Measurements from ENCODE around the gene AGXT2. TPM values are rescaled to one million over a fixed set of nuclear protein-coding genes. Genes with fewer than 3 reads are reported as not detected.

The AGXT2 gene
- total RNA-seq, 1 experiment from 2014 or later, result not detected

DNA sequence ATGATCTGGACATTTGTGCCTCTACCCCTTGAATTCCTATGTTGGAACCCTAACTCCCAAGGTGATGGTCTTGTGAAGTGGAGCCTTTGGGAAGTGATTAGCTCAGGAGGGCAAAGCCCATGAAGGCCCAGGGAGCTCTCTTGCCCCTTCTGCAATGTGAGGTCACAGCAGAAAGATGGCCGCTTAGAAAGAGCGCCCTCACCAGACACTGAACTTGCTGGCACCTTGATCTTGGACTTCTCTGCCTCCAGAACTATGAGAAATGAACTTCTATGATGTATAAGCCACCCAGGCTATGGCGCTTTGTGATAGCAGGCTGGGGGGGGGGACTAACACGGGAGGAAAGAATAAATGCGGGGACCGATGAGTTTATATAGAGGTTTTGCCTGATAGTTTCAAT lies 45.3 kb downstream of the AGXT2 start:
- no CpG with 5 or more reads among the region's 6 CpGs for WGBS (ENCODE audit: extremely low coverage, insufficient read length, low lambda C conversion rate)
- Mint-ChIP-seq H3K4me3 (no peak overlapping the region; a peak in 1 of 5 replicates), H3K4me1 (peaks cover 8 to 18% of the 10 kb centered on the region in 2 experiments), H3K27me3 (ENCODE audit: low read depth) (peaks cover 12% of the 10 kb centered on the region; the same call in 1 of the 2 replicates), H3K36me3 (ENCODE audit: insufficient read depth in 1 of 3, low read depth in 3 of 3) (no peaks in the 10 kb centered on the region), H3K27ac (no peak overlapping the region), H3K9me3 (peaks cover 0 to 2% of the 10 kb centered on the region in 2 experiments; a peak in 2 of 5 replicates)
- DNase-seq, result no peak
- no peak overlapping the region for H2AFZ ChIP-seq (ENCODE audit: low read length)
- H4K20me1 ChIP-seq (ENCODE audit: control insufficient read depth, insufficient read depth, insufficient read length), result no peaks in the 10 kb centered on the region
- H3K79me1 ChIP-seq (ENCODE audit: insufficient read depth, low read depth, low read length, poor library complexity, severe bottlenecking), result no peaks in the 10 kb centered on the region
- no peak overlapping the region for H2BK120ac ChIP-seq (ENCODE audit: low read depth, low read length, poor library complexity, severe bottlenecking)
- H2BK12ac ChIP-seq (ENCODE audit: insufficient read length, low read depth, low read length), result no peak overlapping the region
- H3K79me2 ChIP-seq (ENCODE audit: insufficient read depth, low read length), result no peaks in the 10 kb centered on the region
- no peak overlapping the region for H3K27ac ChIP-seq (ENCODE audit: insufficient read length, low read depth, low read length)
- H2AK5ac ChIP-seq (ENCODE audit: insufficient read length, low read length), result no peak overlapping the region
- H3K4ac ChIP-seq (ENCODE audit: low read depth, low read length), result no peak overlapping the region
- no peaks in the 10 kb centered on the region for H3K27me3 ChIP-seq (ENCODE audit: insufficient read depth, low read length)
- no peaks in the 10 kb centered on the region for H3K23me2 ChIP-seq (ENCODE audit: insufficient read length, low read depth, low read length, poor library complexity, severe bottlenecking)
- H3K4me1 ChIP-seq (ENCODE audit: insufficient read depth, low read length), result no peaks in the 10 kb centered on the region
- no peak overlapping the region for H3K14ac ChIP-seq (ENCODE audit: insufficient read depth, low read length)
- H4K5ac ChIP-seq (ENCODE audit: insufficient read length, low read depth, low read length), result no peak overlapping the region
- no peak overlapping the region for H2BK5ac ChIP-seq (ENCODE audit: insufficient read length, low read length)
- no peak overlapping the region for H3K4me2 ChIP-seq (ENCODE audit: insufficient read depth, insufficient read length, low read length)
- no peak overlapping the region for H2BK15ac ChIP-seq (ENCODE audit: low read depth, low read length)
- no peak overlapping the region for H2BK20ac ChIP-seq (ENCODE audit: low read depth, low read length, poor library complexity, severe bottlenecking)
- no peak overlapping the region for H3K23ac ChIP-seq (ENCODE audit: insufficient read length, low read depth, low read length)
- H3T11ph ChIP-seq (ENCODE audit: low read length), result no peak overlapping the region
- TF ChIP-seq, protein P1, sequence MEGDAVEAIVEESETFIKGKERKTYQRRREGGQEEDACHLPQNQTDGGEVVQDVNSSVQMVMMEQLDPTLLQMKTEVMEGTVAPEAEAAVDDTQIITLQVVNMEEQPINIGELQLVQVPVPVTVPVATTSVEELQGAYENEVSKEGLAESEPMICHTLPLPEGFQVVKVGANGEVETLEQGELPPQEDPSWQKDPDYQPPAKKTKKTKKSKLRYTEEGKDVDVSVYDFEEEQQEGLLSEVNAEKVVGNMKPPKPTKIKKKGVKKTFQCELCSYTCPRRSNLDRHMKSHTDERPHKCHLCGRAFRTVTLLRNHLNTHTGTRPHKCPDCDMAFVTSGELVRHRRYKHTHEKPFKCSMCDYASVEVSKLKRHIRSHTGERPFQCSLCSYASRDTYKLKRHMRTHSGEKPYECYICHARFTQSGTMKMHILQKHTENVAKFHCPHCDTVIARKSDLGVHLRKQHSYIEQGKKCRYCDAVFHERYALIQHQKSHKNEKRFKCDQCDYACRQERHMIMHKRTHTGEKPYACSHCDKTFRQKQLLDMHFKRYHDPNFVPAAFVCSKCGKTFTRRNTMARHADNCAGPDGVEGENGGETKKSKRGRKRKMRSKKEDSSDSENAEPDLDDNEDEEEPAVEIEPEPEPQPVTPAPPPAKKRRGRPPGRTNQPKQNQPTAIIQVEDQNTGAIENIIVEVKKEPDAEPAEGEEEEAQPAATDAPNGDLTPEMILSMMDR (conservative IDR thresholded peaks at IDR 0.05), result no peak
- no peak overlapping the region for H3K18ac ChIP-seq (ENCODE audit: insufficient read length, low read depth, low read length)
- H3K9me3 ChIP-seq (ENCODE audit: control insufficient read depth, low read depth, low read length), result no peaks in the 10 kb centered on the region
- H4K8ac ChIP-seq (replicated peaks; ENCODE audit: insufficient read length, low read depth, low read length), result no peak overlapping the region
- H3K56ac ChIP-seq (ENCODE audit: insufficient read length, low read depth, low read length), result no peak overlapping the region
- no peak overlapping the region for H4K91ac ChIP-seq (ENCODE audit: insufficient read length, low read depth, low read length)
- no peak overlapping the region for H3K9ac ChIP-seq (ENCODE audit: extremely low read depth, insufficient read length, low read length)

Data from H9 (cell line).